H1 (cell line): ENCODE measurements around the gene TNRC6C. TPM values are rescaled to one million over a fixed set of nuclear protein-coding genes. Genes with fewer than 3 reads are reported as not detected.

Experiments used
- CTCF ChIA-PET: fragments of 300-600 bp; sonication (Branson Sonifier 250); formaldehyde crosslinking; loops from one replicate; lab custom pipeline; 2021; ENCODE audit not compliant: partially characterized antibody; lab: Charles Lee
- POLR2A ChIA-PET: fragments of 300-600 bp; sonication (Branson Sonifier 250); formaldehyde crosslinking; loops from one replicate; lab custom pipeline; 2021; ENCODE audit warnings: inconsistent platforms; ENCODE audit not compliant: partially characterized antibody; lab: Charles Lee
- DNase-seq, 2 experiments: peaks; one replicate each; pipeline versions ENCODE4 v3.0.0 to v3.0.0-alpha.2; 2010 to 2022; ENCODE audit warnings: low spot score in 2 of 2, low read depth in 1 of 2, mixed read lengths in 1 of 2
- FAIRE-seq: peaks from 2 replicates; lab custom pipeline; 2011; peaks lifted over from hg19 to GRCh38; lab: Jason Lieb, UNC
- H2AFZ ChIP-seq: 2 replicates; pipeline ENCODE4 v1.8.1; 2012; ENCODE audit warnings: low read length, inconsistent platforms
- H2AK5ac ChIP-seq: 2 replicates; pipeline ENCODE4 v1.6.1; 2013; ENCODE audit warnings: low read depth, low read length
- H2BK120ac ChIP-seq: replicated peaks from 2 replicates; pipeline ENCODE3; 2013; ENCODE audit warnings: low read depth, low read length, inconsistent platforms
- H2BK12ac ChIP-seq: 2 replicates; pipeline ENCODE4 v1.6.1; 2013; ENCODE audit warnings: low read depth, low read length
- H2BK15ac ChIP-seq: 2 replicates; pipeline ENCODE4 v1.6.1; 2013; ENCODE audit warnings: low read length
- H2BK20ac ChIP-seq: 2 replicates; pipeline ENCODE4 v1.6.1; 2013; ENCODE audit warnings: low read length
- H2BK5ac ChIP-seq: 2 replicates; pipeline ENCODE4 v1.6.1; 2013; ENCODE audit warnings: low read depth, low read length
- H3K14ac ChIP-seq: 2 replicates; pipeline ENCODE4 v1.6.1; 2013; ENCODE audit warnings: inconsistent platforms; ENCODE audit not compliant: insufficient read length
- H3K18ac ChIP-seq: 2 replicates; pipeline ENCODE4 v1.6.1; 2013; ENCODE audit warnings: low read length; ENCODE audit errors: extremely low read depth
- H3K23ac ChIP-seq: 2 replicates; pipeline ENCODE4 v1.6.1; 2013; ENCODE audit warnings: inconsistent platforms; ENCODE audit not compliant: insufficient read length
- H3K23me2 ChIP-seq: 2 replicates; pipeline ENCODE4 v1.6.1; 2013; ENCODE audit warnings: low read depth, low read length
- H3K27ac ChIP-seq: 2 replicates; pipeline ENCODE4 v1.6.1; 2011; ENCODE audit warnings: low read depth, low read length, inconsistent platforms
- H3K27me3 ChIP-seq, 4 experiments: replicated peaks in 1 of 4; 1 replicate in 1 of 4; 2 replicates in 3 of 4; pipeline versions ENCODE4 v1.6.1 to v1.8.1; 2011 to 2013; ENCODE audit warnings: low read length in 3 of 4, mild to moderate bottlenecking in 3 of 4, inconsistent platforms in 2 of 4, mixed read lengths in 2 of 4, moderate library complexity in 1 of 4; ENCODE audit not compliant: control insufficient read depth in 3 of 4, insufficient read depth in 3 of 4; ENCODE audit errors: extremely low read depth in 1 of 4
- H3K36me3 ChIP-seq, 4 experiments: 2 replicates each; pipeline versions ENCODE4 v1.6.1 to v1.8.1; 2011 to 2013; ENCODE audit warnings: mild to moderate bottlenecking in 4 of 4, low read length in 3 of 4, moderate library complexity in 2 of 4, control low read depth in 1 of 4, inconsistent platforms in 1 of 4; ENCODE audit not compliant: insufficient read depth in 4 of 4, control insufficient read depth in 2 of 4
- H3K4ac ChIP-seq: replicated peaks from 2 replicates; pipeline ENCODE3; 2013; ENCODE audit warnings: low read length, low read depth, mixed read lengths, inconsistent platforms; ENCODE audit not compliant: insufficient read length
- H3K4me1 ChIP-seq, 4 experiments: replicated peaks in 1 of 4; 1 replicate in 1 of 4; 2 replicates in 3 of 4; pipeline versions ENCODE4 v1.6.1 to v1.8.1; 2011 to 2013; ENCODE audit warnings: low read length in 3 of 4, inconsistent platforms in 2 of 4, mixed read lengths in 1 of 4; ENCODE audit not compliant: insufficient read depth in 4 of 4, control insufficient read depth in 3 of 4
- H3K4me2 ChIP-seq, 2 experiments: 2 replicates each; pipeline versions ENCODE4 v1.6.1 to v1.8.1; 2011 to 2013; ENCODE audit warnings: low read depth in 2 of 2, low read length in 2 of 2, control low read depth in 1 of 2, inconsistent platforms in 1 of 2, mild to moderate bottlenecking in 1 of 2; ENCODE audit not compliant: insufficient read depth in 1 of 2
- H3K4me3 ChIP-seq, 4 experiments: fragments of 200-600, 300-600 bp in 1 of 4; sonication (generic), shearing (Covaris generic), sonication (Bioruptor Twin) in 1 of 4; 2 replicates each; pipeline versions ENCODE4 v1.5.1 to v1.8.1; 2011 to 2016; ENCODE audit warnings: low read length in 4 of 4, low read depth in 3 of 4, control low read depth in 2 of 4, inconsistent platforms in 2 of 4, mild to moderate bottlenecking in 2 of 4, mixed read lengths in 1 of 4, moderate library complexity in 1 of 4; ENCODE audit not compliant: insufficient read depth in 2 of 4; ENCODE audit errors: extremely low read depth in 1 of 4
- H3K56ac ChIP-seq: replicated peaks from 2 replicates; pipeline ENCODE3; 2013; ENCODE audit warnings: low read depth, mild to moderate bottlenecking, mixed read lengths, low read length, inconsistent platforms; ENCODE audit not compliant: insufficient read length
- H3K79me1 ChIP-seq: 2 replicates; pipeline ENCODE4 v1.6.1; 2013; ENCODE audit warnings: low read depth, low read length, control low read depth
- H3K79me2 ChIP-seq, 2 experiments: 2 replicates each; pipeline versions ENCODE4 v1.6.1 to v1.8.1; 2012 to 2013; ENCODE audit warnings: low read length in 2 of 2, mild to moderate bottlenecking in 2 of 2, inconsistent platforms in 1 of 2; ENCODE audit not compliant: insufficient read depth in 2 of 2, control insufficient read depth in 1 of 2
- H3K9ac ChIP-seq, 4 experiments: replicated peaks in 1 of 4; 1 replicate in 1 of 4; 2 replicates in 3 of 4; pipeline versions ENCODE4 v1.6.1 to v1.8.1; 2011 to 2013; ENCODE audit warnings: low read depth in 3 of 4, low read length in 3 of 4, control low read depth in 2 of 4, mild to moderate bottlenecking in 2 of 4, moderate library complexity in 2 of 4, inconsistent platforms in 1 of 4; ENCODE audit errors: extremely low read depth in 1 of 4
- H3K9me3 ChIP-seq, 2 experiments: 2 replicates each; pipeline versions ENCODE4 v1.6.1 to v1.8.1; 2012 to 2013; ENCODE audit warnings: mild to moderate bottlenecking in 2 of 2, moderate library complexity in 2 of 2, control low read depth in 1 of 2, inconsistent platforms in 1 of 2, low read depth in 1 of 2, low read length in 1 of 2, mixed read lengths in 1 of 2; ENCODE audit not compliant: insufficient read depth in 2 of 2
- H4K20me1 ChIP-seq, 2 experiments: replicated peaks in 1 of 2; 2 replicates each; pipeline versions ENCODE3 to v1.8.1; 2011 to 2013; ENCODE audit warnings: inconsistent platforms in 2 of 2, low read length in 2 of 2, mild to moderate bottlenecking in 1 of 2; ENCODE audit not compliant: insufficient read depth in 2 of 2, control insufficient read depth in 1 of 2
- H4K5ac ChIP-seq: 2 replicates; pipeline ENCODE4 v1.6.1; 2013; ENCODE audit warnings: low read length, low read depth, mixed read lengths, inconsistent platforms; ENCODE audit not compliant: insufficient read length
- H4K8ac ChIP-seq: 2 replicates; pipeline ENCODE4 v1.8.0; 2013; ENCODE audit warnings: mild to moderate bottlenecking, moderate library complexity, low read length, inconsistent platforms; ENCODE audit not compliant: insufficient read depth; ENCODE audit errors: extremely low read depth
- H4K91ac ChIP-seq: replicated peaks from 2 replicates; pipeline ENCODE3; 2013; ENCODE audit warnings: low read length, mixed read lengths, inconsistent platforms; ENCODE audit not compliant: insufficient read length
- CREB1 ChIP-seq: IDR thresholded peaks from 2 replicates; pipeline ENCODE4 v1.6.1; 2012; ENCODE audit warnings: inconsistent platforms
- KDM1A ChIP-seq: fragments of 200-600, 300-600 bp; sonication (generic); IDR thresholded peaks from 2 replicates; pipeline ENCODE4 v1.7.1; 2016; ENCODE audit warnings: mild to moderate bottlenecking, low read length, borderline replicate concordance
- SP1 ChIP-seq: IDR thresholded peaks from 2 replicates; pipeline ENCODE4 v1.6.1; 2011; ENCODE audit warnings: low read depth, low read length
- SP2 ChIP-seq: IDR thresholded peaks from 2 replicates; pipeline ENCODE4 v1.6.1; 2012; ENCODE audit warnings: mild to moderate bottlenecking, low read length, inconsistent platforms
- SRF ChIP-seq: IDR thresholded peaks from 2 replicates; pipeline ENCODE4 v1.6.1; 2011; ENCODE audit warnings: mild to moderate bottlenecking, low read depth, low read length, moderate library complexity
- WGBS, 2 experiments: shearing (Covaris generic) in 1 of 2; methylation state at CpG; one replicate each; pipeline versions ENCODE4 v1.1.6 to v1.1.7; 2013 to 2015; ENCODE audit warnings: low lambda C conversion rate in 2 of 2, mixed read lengths in 2 of 2, inconsistent platforms in 1 of 2, low coverage in 1 of 2, missing lambda C conversion rate in 1 of 2; ENCODE audit not compliant: insufficient replicate concordance in 2 of 2, insufficient coverage in 1 of 2, insufficient read length in 1 of 2; ENCODE audit errors: extremely low coverage in 1 of 2, missing lambda C conversion rate in 1 of 2; 5-methylcytosine and 5-hydroxymethylcytosine counted together
- polyA plus RNA-seq, 7 experiments: library from polyadenylated mRNA; depleted of rRNA in 3 of 7; stranded (reverse) in 5 of 7; unstranded in 2 of 7; fragments of >200 nt in 5 of 7; fragments of 200-250 nt in 2 of 7; gene quantifications; 1 replicate in 5 of 7; 2 replicates in 1 of 7; 4 replicates in 1 of 7; pipeline versions ENCODE4 v1.2.1 to v1.2.3, GENCODE V29; 2011 to 2013; ENCODE audit warnings: missing spikeins in 2 of 7, mixed read lengths in 2 of 7
- total RNA-seq: library from RNA; stranded (reverse); fragmentation: NEBNext Ultra II Directional; extraction: Animal tissue kit (Norgen Biotek cat#: 25700); gene quantifications from 2 replicates; pipeline ENCODE4 v1.2.1, GENCODE V29; 2021

TNRC6C gene
- total and polyA plus RNA-seq, 2 of the 8 experiments (the other 6 are each of a cell fraction or from before 2014, with no cell fraction given), result 2.8 to 28.9 TPM

DNA sequence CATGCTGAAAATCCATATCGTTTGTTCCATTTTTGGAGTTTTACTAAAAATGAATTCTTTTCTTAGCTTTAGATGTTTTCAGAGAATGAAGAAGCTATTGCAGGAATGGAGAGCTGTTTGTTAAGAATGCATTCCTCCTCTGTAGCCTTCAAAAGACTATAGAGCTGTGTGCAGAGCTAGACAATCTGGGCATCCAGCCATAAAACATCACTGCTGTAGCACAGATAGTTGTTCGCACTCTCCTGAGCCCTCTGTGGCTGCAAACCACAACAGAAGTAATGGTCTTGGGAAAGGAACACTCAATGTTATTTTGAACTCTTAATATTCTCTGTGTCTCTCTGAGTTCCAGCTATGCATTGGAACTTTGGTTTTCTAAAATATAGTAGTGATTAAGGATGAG, 4.9 kb downstream of the TNRC6C start:
- no peak overlapping the region for H3K14ac ChIP-seq
- peaks cover 0 to 6% (median 2%) of the 10 kb centered on the region in 4 experiments; a peak in 4 of 7 replicates for H3K27me3 ChIP-seq
- no peak overlapping the region for H2AK5ac ChIP-seq
- H3K4me2 ChIP-seq, result no peak overlapping the region
- no peaks in the 10 kb centered on the region for H3K36me3 ChIP-seq
- no peak overlapping the region for H2BK12ac ChIP-seq
- FAIRE-seq (no peak), DNase-seq (no peak)
- no peak overlapping the region for H4K5ac ChIP-seq
- H4K8ac ChIP-seq, result no peak overlapping the region
- H3K23me2 ChIP-seq, result peaks cover 14% of the 10 kb centered on the region
- H2AFZ ChIP-seq, result no peak overlapping the region
- H2BK20ac ChIP-seq, result no peak overlapping the region
- peaks cover 14 to 90% of the 10 kb centered on the region in 2 experiments; a peak in 3 of 4 replicates for H3K79me2 ChIP-seq
- H3K23ac ChIP-seq, result no peak overlapping the region
- TF ChIP-seq KDM1A, result no peak
- no peak for TF ChIP-seq CREB1
- no peak for TF ChIP-seq SP2
- no peak for TF ChIP-seq SP1
- TF ChIP-seq SRF, result no peak
- peaks cover 11% of the 10 kb centered on the region; the same call in 1 of the 2 replicates for H3K79me1 ChIP-seq
- H3K4me3 ChIP-seq, result no peak overlapping the region
- no peak overlapping the region for H2BK15ac ChIP-seq
- POLR2A ChIA-PET, result interaction anchor here (1.5 to 1.9 kb wide), 2 partner anchors 10 to 21 kb away, joined by 5 to 6 read pairs; no protein-coding TSS in a partner anchor
- no peak overlapping the region for H4K91ac ChIP-seq
- no peak overlapping the region for H3K9ac ChIP-seq
- WGBS, 2 experiments, result 79% methylated on average over 2 of the region's 2 CpGs; no CpG with 5 or more reads in 1 of the 2 experiments
- H3K4ac ChIP-seq, result no peak overlapping the region
- H2BK120ac ChIP-seq, result no peak overlapping the region
- CTCF ChIA-PET, result interaction anchor here (0.6 to 2.1 kb wide), 7 partner anchors 8 to 385 kb away, joined by 3 to 10 read pairs (median 4); no protein-coding TSS in a partner anchor
- no peak overlapping the region for H3K56ac ChIP-seq
- H2BK5ac ChIP-seq, result no peak overlapping the region
- H3K4me1 ChIP-seq, result peaks cover 0 to 3% (median under 1%) of the 10 kb centered on the region in 4 experiments; a peak in 3 of 7 replicates
- no peak overlapping the region for H3K18ac ChIP-seq
- peaks cover 0 to 12% of the 10 kb centered on the region in 2 experiments for H4K20me1 ChIP-seq
- H3K9me3 ChIP-seq, result no peaks in the 10 kb centered on the region
- no peak overlapping the region for H3K27ac ChIP-seq
